IMR-90 (cell line): Measurements from ENCODE around the gene CAPS. TPM values are rescaled to one million over a fixed set of nuclear protein-coding genes. Genes with fewer than 3 reads are reported as not detected.

Source experiments
- ATAC-seq: fragments of 200-7000 bp; cut with Tn5 transposase; 2 replicates; pipeline ENCODE4 v1.9.1; 2020; ENCODE audit warnings: low read depth, mild to moderate bottlenecking, moderate library complexity
- BruUV-seq: library from RNA; stranded (reverse); fragments of 400-500 nt; replicated peaks from 2 replicates; lab custom pipeline; 2021; lab: Mats Ljungman, UMichigan
- CTCF ChIA-PET: fragments of 300-600 bp; formaldehyde crosslinking; extraction: SDS; loops from one replicate; lab custom pipeline; 2021; ENCODE audit warnings: antibody characterized with exemption; lab: Yijun Ruan, JAX
- POLR2A ChIA-PET: fragments of 300-600 bp; sonication (Branson Sonifier 250); formaldehyde crosslinking; loops from one replicate; lab custom pipeline; 2022; ENCODE audit warnings: antibody characterized with exemption; ENCODE audit not compliant: unreplicated experiment; lab: Charles Lee
- DNase-seq: peaks from one replicate; pipeline ENCODE4 v3.0.0; 2013
- H2AFZ ChIP-seq: replicated peaks from 2 replicates; pipeline ENCODE3; 2013; ENCODE audit warnings: low read length, mild to moderate bottlenecking; ENCODE audit not compliant: poor library complexity
- H2AK5ac ChIP-seq: 2 replicates; pipeline ENCODE4 v1.6.1; 2013; ENCODE audit warnings: low read depth, low read length, inconsistent platforms
- H2AK9ac ChIP-seq: replicated peaks from 2 replicates; pipeline ENCODE3; 2013; ENCODE audit warnings: mild to moderate bottlenecking, low read depth, low read length, moderate library complexity; ENCODE audit not compliant: poor library complexity
- H2BK120ac ChIP-seq: 2 replicates; pipeline ENCODE4 v1.6.1; 2013; ENCODE audit warnings: low read depth, low read length, inconsistent platforms
- H2BK15ac ChIP-seq: 3 replicates; pipeline ENCODE4 v1.6.1; 2013; ENCODE audit warnings: low read depth, low read length, inconsistent platforms
- H2BK20ac ChIP-seq: 2 replicates; pipeline ENCODE4 v1.6.1; 2013; ENCODE audit warnings: low read depth, mild to moderate bottlenecking, inconsistent platforms, low read length, moderate library complexity
- H2BK5ac ChIP-seq: 2 replicates; pipeline ENCODE4 v1.6.1; 2013; ENCODE audit warnings: mild to moderate bottlenecking, low read depth, low read length, inconsistent platforms; ENCODE audit not compliant: poor library complexity, severe bottlenecking
- H3K14ac ChIP-seq: replicated peaks from 2 replicates; pipeline ENCODE4 v1.6.1; 2013; ENCODE audit warnings: low read depth, low read length, inconsistent platforms
- H3K18ac ChIP-seq: 2 replicates; pipeline ENCODE4 v1.6.1; 2013; ENCODE audit warnings: low read depth, low read length, control low read depth
- H3K23ac ChIP-seq: 2 replicates; pipeline ENCODE4 v1.6.1; 2013; ENCODE audit warnings: low read depth, low read length, inconsistent platforms
- H3K27ac ChIP-seq: 2 replicates; pipeline ENCODE4 v1.5.1; 2013; ENCODE audit warnings: mild to moderate bottlenecking, control low read depth, low read length; ENCODE audit not compliant: insufficient read depth
- H3K27me3 ChIP-seq: 2 replicates; pipeline ENCODE4 v1.6.1; 2013; ENCODE audit warnings: low read length; ENCODE audit not compliant: control insufficient read depth, insufficient read depth
- H3K36me3 ChIP-seq: 2 replicates; pipeline ENCODE4 v1.6.1; 2013; ENCODE audit warnings: low read length, mixed read lengths; ENCODE audit not compliant: control insufficient read depth, insufficient read depth
- H3K4ac ChIP-seq: 2 replicates; pipeline ENCODE4 v1.6.1; 2013; ENCODE audit warnings: low read depth, low read length, inconsistent platforms
- H3K4me1 ChIP-seq: 2 replicates; pipeline ENCODE4 v1.6.1; 2013; ENCODE audit warnings: low read length, mixed read lengths; ENCODE audit not compliant: control insufficient read depth, insufficient read depth
- H3K4me2 ChIP-seq: 2 replicates; pipeline ENCODE4 v1.6.1; 2013; ENCODE audit warnings: low read depth, mild to moderate bottlenecking, control low read depth, low read length, moderate library complexity
- H3K4me3 ChIP-seq: 2 replicates; pipeline ENCODE4 v1.5.1; 2013; ENCODE audit warnings: low read depth, mild to moderate bottlenecking, control low read depth, low read length, moderate library complexity; ENCODE audit not compliant: insufficient read depth
- H3K56ac ChIP-seq: 2 replicates; pipeline ENCODE4 v1.6.1; 2013; ENCODE audit warnings: low read length, inconsistent platforms; ENCODE audit not compliant: insufficient read depth; ENCODE audit errors: extremely low read depth
- H3K79me1 ChIP-seq, 2 experiments: 2 replicates each; pipeline ENCODE4 v1.6.1; 2013; ENCODE audit warnings: low read length in 2 of 2, inconsistent platforms in 1 of 2, low read depth in 1 of 2
- H3K9ac ChIP-seq: 2 replicates; pipeline ENCODE4 v1.6.1; 2013; ENCODE audit warnings: low read depth, low read length, control low read depth
- H3K9me1 ChIP-seq: 2 replicates; pipeline ENCODE4 v1.6.1; 2013; ENCODE audit warnings: low read length, inconsistent platforms; ENCODE audit not compliant: insufficient read depth
- H3K9me3 ChIP-seq: 2 replicates; pipeline ENCODE4 v1.6.1; 2013; ENCODE audit warnings: low read length; ENCODE audit not compliant: control insufficient read depth, insufficient read depth
- H4K20me1 ChIP-seq: 2 replicates; pipeline ENCODE4 v1.6.1; 2013; ENCODE audit warnings: low read length, inconsistent platforms; ENCODE audit not compliant: insufficient read depth
- H4K5ac ChIP-seq: 2 replicates; pipeline ENCODE4 v1.6.1; 2013; ENCODE audit warnings: mild to moderate bottlenecking, low read depth, low read length, control low read depth
- H4K8ac ChIP-seq, 2 experiments: 2 replicates each; pipeline ENCODE4 v1.6.1; 2013; ENCODE audit warnings: low read depth in 2 of 2, low read length in 2 of 2, control low read depth in 1 of 2, inconsistent platforms in 1 of 2
- H4K91ac ChIP-seq: 2 replicates; pipeline ENCODE4 v1.6.1; 2013; ENCODE audit warnings: low read depth, low read length, inconsistent platforms; ENCODE audit not compliant: insufficient read depth
- CEBPB ChIP-seq: IDR thresholded peaks from 2 replicates; pipeline ENCODE4 v1.6.1; 2012; ENCODE audit warnings: low read depth, low read length, improper control_type of control experiment
- CHD1 ChIP-seq: IDR thresholded peaks from 2 replicates; pipeline ENCODE4 v1.6.1; 2012; ENCODE audit warnings: low read depth, low read length, improper control_type of control experiment
- MAFK ChIP-seq: IDR thresholded peaks from 2 replicates; pipeline ENCODE4 v1.6.1; 2012; ENCODE audit warnings: low read depth, low read length, improper control_type of control experiment
- MAZ ChIP-seq: IDR thresholded peaks from 2 replicates; pipeline ENCODE4 v1.6.1; 2012; ENCODE audit warnings: low read depth, mild to moderate bottlenecking, low read length, improper control_type of control experiment, moderate library complexity, borderline replicate concordance
- MXI1 ChIP-seq: IDR thresholded peaks from 2 replicates; pipeline ENCODE4 v1.6.1; 2012; ENCODE audit warnings: low read depth, mild to moderate bottlenecking, low read length, moderate library complexity, borderline replicate concordance
- POLR2A ChIP-seq: IDR thresholded peaks from 2 replicates; pipeline ENCODE4 v1.6.1; 2012; ENCODE audit warnings: mild to moderate bottlenecking, low read depth, low read length
- RCOR1 ChIP-seq: IDR thresholded peaks from 2 replicates; pipeline ENCODE4 v1.6.1; 2012; ENCODE audit warnings: mild to moderate bottlenecking, low read length, improper control_type of control experiment; ENCODE audit not compliant: insufficient replicate concordance
- WGBS, 2 experiments: methylation state at CpG; one replicate each; pipeline versions ENCODE4 v1.1.5 to v1.1.7; 2013; ENCODE audit warnings: missing lambda C conversion rate in 2 of 2; ENCODE audit not compliant: insufficient read length in 1 of 2; ENCODE audit errors: extremely low coverage in 2 of 2; 5-methylcytosine and 5-hydroxymethylcytosine counted together
- dilution Hi-C: fragments of 300-500 bp; cut with HindIII; formaldehyde crosslinking; loops from one replicate; pipeline ENCODE4 v1.14.3; 2018; ENCODE audit warnings: low sequenced_read_pairs; ENCODE audit not compliant: unreplicated experiment
- in situ Hi-C: fragments of 300-500 bp; cut with MboI; formaldehyde crosslinking; loops from 3 replicates; pipeline ENCODE4 v1.14.3; 2019; ENCODE audit warnings: low sequenced_read_pairs, inconsistent platforms, mixed read lengths
- intact Hi-C: fragments of 100-400 bp; cut with micrococcal nuclease; formaldehyde crosslinking; loops from 2 replicates; pipeline ENCODE4 v1.10.0; 2022
- polyA plus RNA-seq, 3 experiments: library from polyadenylated mRNA; depleted of rRNA; stranded (reverse); fragments of >200 nt; gene quantifications; 2 replicates each; pipeline ENCODE4 v1.2.3, GENCODE V29; 2012; ENCODE audit warnings: low replicate concordance in 1 of 3
- total RNA-seq: library from RNA; depleted of rRNA; stranded (reverse); fragments of >200 nt; gene quantifications from 2 replicates; pipeline ENCODE4 v1.2.3, GENCODE V29; 2012
- TF ChIP-seq, protein P1 (sequence below): fragments of 150-350 bp; IDR thresholded peaks from 2 replicates; pipeline ENCODE4 v1.6.1; 2017; ENCODE audit warnings: mild to moderate bottlenecking, antibody characterized with exemption, low read length, low read depth
- TF ChIP-seq, protein P2 (sequence below): conservative IDR thresholded peaks from 2 replicates; pipeline ENCODE4 v1.5.1; 2012; ENCODE audit warnings: mild to moderate bottlenecking, low read depth, low read length, improper control_type of control experiment

CAPS gene
- total and polyA plus RNA-seq, 2 of the 4 experiments (the other 2 are of a cell fraction) = 0.54 to 4.9 TPM

GRCh38 chr19:5927441-5927821 lies 13.4 kb downstream of the CAPS start:
- H4K91ac ChIP-seq = no peak overlapping the region
- DNase-seq (no peak), ATAC-seq (no peak)
- 0 out of 2 replicates have a peak, but pooled peaks cover 2% of the 10 kb centered on the region for H3K9me1 ChIP-seq
- H2AFZ ChIP-seq = no peak overlapping the region
- H3K4ac ChIP-seq = no peak overlapping the region
- H4K5ac ChIP-seq = no peak overlapping the region
- H2BK20ac ChIP-seq = no peak overlapping the region
- no peak overlapping the region for H2BK5ac ChIP-seq
- H2AK5ac ChIP-seq = no peak overlapping the region
- H4K8ac ChIP-seq = no peak overlapping the region
- WGBS, 2 experiments = 100% methylated on average over 5 of the region's 8 CpGs; no CpG with 5 or more reads in 1 of the 2 experiments
- no peak overlapping the region for H3K18ac ChIP-seq
- POLR2A ChIA-PET = no interaction called here
- peaks cover 1% of the 10 kb centered on the region; the same call in 1 of the 2 replicates for H3K4me1 ChIP-seq
- H2BK120ac ChIP-seq = no peak overlapping the region
- no peak overlapping the region for H3K9ac ChIP-seq
- CTCF ChIA-PET = interaction anchor here (0.6 kb wide), 1 partner anchor 9 kb away, joined by 4 read pairs; no protein-coding TSS in a partner anchor
- no peak overlapping the region for H2BK15ac ChIP-seq
- BruUV-seq = no TSS peak
- no peak overlapping the region for H3K4me2 ChIP-seq
- no peaks in the 10 kb centered on the region for H3K27me3 ChIP-seq
- no peak overlapping the region for H3K14ac ChIP-seq
- no peak overlapping the region for H3K56ac ChIP-seq
- in situ Hi-C loops (no loop called here), intact Hi-C loops (no loop called here), dilution Hi-C loops (no loop called here)
- H3K36me3 ChIP-seq = peaks cover 89% of the 10 kb centered on the region
- H4K20me1 ChIP-seq = no peaks in the 10 kb centered on the region
- H3K23ac ChIP-seq = no peak overlapping the region
- H3K9me3 ChIP-seq = no peaks in the 10 kb centered on the region
- no peak overlapping the region for H2AK9ac ChIP-seq
- H3K79me1 ChIP-seq = peaks cover 4 to 35% of the 10 kb centered on the region in 2 experiments; a peak in 3 of 4 replicates
- no peak overlapping the region for H3K4me3 ChIP-seq
- TF ChIP-seq POLR2A = no peak
- TF ChIP-seq CHD1 = no peak
- no peak for TF ChIP-seq MAZ
- no peak for TF ChIP-seq CEBPB
- TF ChIP-seq, protein P1, sequence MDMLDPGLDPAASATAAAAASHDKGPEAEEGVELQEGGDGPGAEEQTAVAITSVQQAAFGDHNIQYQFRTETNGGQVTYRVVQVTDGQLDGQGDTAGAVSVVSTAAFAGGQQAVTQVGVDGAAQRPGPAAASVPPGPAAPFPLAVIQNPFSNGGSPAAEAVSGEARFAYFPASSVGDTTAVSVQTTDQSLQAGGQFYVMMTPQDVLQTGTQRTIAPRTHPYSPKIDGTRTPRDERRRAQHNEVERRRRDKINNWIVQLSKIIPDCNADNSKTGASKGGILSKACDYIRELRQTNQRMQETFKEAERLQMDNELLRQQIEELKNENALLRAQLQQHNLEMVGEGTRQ = no peak
- TF ChIP-seq MXI1 = no peak
- TF ChIP-seq, protein P2, sequence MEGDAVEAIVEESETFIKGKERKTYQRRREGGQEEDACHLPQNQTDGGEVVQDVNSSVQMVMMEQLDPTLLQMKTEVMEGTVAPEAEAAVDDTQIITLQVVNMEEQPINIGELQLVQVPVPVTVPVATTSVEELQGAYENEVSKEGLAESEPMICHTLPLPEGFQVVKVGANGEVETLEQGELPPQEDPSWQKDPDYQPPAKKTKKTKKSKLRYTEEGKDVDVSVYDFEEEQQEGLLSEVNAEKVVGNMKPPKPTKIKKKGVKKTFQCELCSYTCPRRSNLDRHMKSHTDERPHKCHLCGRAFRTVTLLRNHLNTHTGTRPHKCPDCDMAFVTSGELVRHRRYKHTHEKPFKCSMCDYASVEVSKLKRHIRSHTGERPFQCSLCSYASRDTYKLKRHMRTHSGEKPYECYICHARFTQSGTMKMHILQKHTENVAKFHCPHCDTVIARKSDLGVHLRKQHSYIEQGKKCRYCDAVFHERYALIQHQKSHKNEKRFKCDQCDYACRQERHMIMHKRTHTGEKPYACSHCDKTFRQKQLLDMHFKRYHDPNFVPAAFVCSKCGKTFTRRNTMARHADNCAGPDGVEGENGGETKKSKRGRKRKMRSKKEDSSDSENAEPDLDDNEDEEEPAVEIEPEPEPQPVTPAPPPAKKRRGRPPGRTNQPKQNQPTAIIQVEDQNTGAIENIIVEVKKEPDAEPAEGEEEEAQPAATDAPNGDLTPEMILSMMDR = no peak
- TF ChIP-seq MAFK = no peak
- no peak for TF ChIP-seq RCOR1
- H3K27ac ChIP-seq = no peak overlapping the region
